Psoas muscle (tissue), 8 donors: ENCODE measurements around the gene APOBEC3A. TPM values are rescaled to one million over a fixed set of nuclear protein-coding genes. Genes with fewer than 3 reads are reported as not detected.

Source experiments
- ATAC-seq, 4 donors: fragments of 200-7000 bp; cut with Tn5 transposase; one replicate each; pipeline ENCODE4 v1.9.1; 2020; ENCODE audit warnings: moderate library complexity in 3 of 4, mild to moderate bottlenecking in 2 of 4
- DNase-seq, 2 donors: peaks; one replicate each; pipeline ENCODE4 v3.0.0-alpha.2; 2020
- H3K27ac ChIP-seq: fragments of 200-600 bp; one replicate; pipeline ENCODE4 v1.8.0; 2022
- H3K27me3 ChIP-seq, 3 donors: fragments of 200-600 bp in 1 of 3; one replicate each; pipeline versions ENCODE4 v1.6.1 to v1.8.0; 2013 to 2022; ENCODE audit warnings: low read length in 2 of 3, mild to moderate bottlenecking in 2 of 3, moderate library complexity in 1 of 3; ENCODE audit not compliant: insufficient read depth in 3 of 3
- H3K36me3 ChIP-seq, 2 donors: fragments of 200-600 bp in 1 of 2; one replicate each; pipeline versions ENCODE4 v1.6.1 to v1.8.0; 2013 to 2022; ENCODE audit warnings: low read depth in 1 of 2, mild to moderate bottlenecking in 1 of 2, moderate library complexity in 1 of 2; ENCODE audit not compliant: insufficient read depth in 1 of 2
- H3K4me1 ChIP-seq: fragments of 200-600 bp; one replicate; pipeline ENCODE4 v1.8.0; 2022
- H3K4me3 ChIP-seq: fragments of 200-600 bp; one replicate; pipeline ENCODE4 v1.8.0; 2022; ENCODE audit warnings: mild to moderate bottlenecking
- H3K9me3 ChIP-seq: fragments of 200-600 bp; one replicate; pipeline ENCODE4 v1.8.0; 2022
- CTCF ChIP-seq: fragments of 200-600 bp; IDR thresholded peaks from one replicate; pipeline ENCODE4 v1.8.0; 2022; ENCODE audit warnings: antibody characterized with exemption
- WGBS, 3 donors: extraction: QIAGEN DNeasy Blood & Tissue Kit; methylation state at CpG; one replicate each; pipeline versions ENCODE4 v1.1.6 to v1.1.7; 2013; 5-methylcytosine and 5-hydroxymethylcytosine counted together
- intact Hi-C, 2 donors: fragments of 100-400 bp; cut with DNase I; formaldehyde crosslinking; loops; one replicate each; pipeline versions ENCODE4 v1.11.0 to v1.14.2; 2022
- polyA plus RNA-seq, 3 donors: library from polyadenylated mRNA; stranded (reverse); fragments of 200-250 nt; gene quantifications; one replicate each; pipeline ENCODE4 v1.2.3, GENCODE V29; 2013
- total RNA-seq, 4 donors: library from RNA; stranded (reverse); fragmentation: NEBNext Ultra II Directional in 2 of 4; extraction: Animal tissue kit (Norgen Biotek cat#: 25700) in 2 of 4; gene quantifications; one replicate each; pipeline versions ENCODE4 v1.2.1 to v1.2.4, GENCODE V29; 2021 to 2023
- donor health status: healthy with polysubstance abuse.
- donor health status: DM: no; HTN: no; CAD: no; lungs with moderate emphysema.
- donor health status: Bipolar disorder and iron deficiency.
- donor health status: healthy.
- donor health status: DM: yes; HTN: yes; CAD: no.
- donor health status: DM: no; HTN: no; CAD: no.
- donor health status: DM: no; HTN: no; CAD: no.
- donor health status: DM: yes; HTN: yes; CAD: no.

Gene APOBEC3A
- total and polyA plus RNA-seq, 7 donors = 0.09 to 0.76 (median 0.22) TPM; not detected in 1

DNA sequence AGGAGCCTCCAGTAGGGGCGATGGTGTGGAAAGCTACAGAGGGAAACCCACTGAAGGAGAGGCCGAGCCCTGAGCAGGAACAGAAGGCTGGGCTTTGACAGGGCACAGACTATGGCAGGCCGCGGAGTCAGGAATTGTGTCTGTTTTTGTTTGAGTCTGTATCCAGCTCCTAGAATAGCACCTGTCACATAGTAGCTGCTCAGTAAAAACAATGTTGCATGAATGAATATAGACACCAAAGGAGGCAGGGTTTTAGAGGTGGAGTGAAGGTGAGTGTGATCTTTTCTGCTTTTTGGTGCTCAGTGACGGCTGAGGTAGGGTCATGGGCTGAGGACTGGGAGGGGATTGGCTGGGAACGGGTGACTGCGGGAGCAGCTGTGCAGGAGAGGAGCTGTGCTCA, 18.5 kb upstream of the APOBEC3A start:
- 61 to 77% (median 70%) methylated on average over 7 of the region's 7 CpGs for WGBS, 3 donors
- Histone ChIP-seq H3K4me3 (no peak overlapping the region), H3K4me1 (no peaks in the 10 kb centered on the region), H3K27ac (no peak overlapping the region), H3K27me3 (peaks cover 0 to 41% (median 15%) of the 10 kb centered on the region in 3 donors), H3K36me3 (no peaks in the 10 kb centered on the region), H3K9me3 (no peaks in the 10 kb centered on the region)
- no peak for TF ChIP-seq CTCF
- ATAC-seq (no peak), DNase-seq (no peak)
- intact Hi-C loops = no loop called here

DNA sequence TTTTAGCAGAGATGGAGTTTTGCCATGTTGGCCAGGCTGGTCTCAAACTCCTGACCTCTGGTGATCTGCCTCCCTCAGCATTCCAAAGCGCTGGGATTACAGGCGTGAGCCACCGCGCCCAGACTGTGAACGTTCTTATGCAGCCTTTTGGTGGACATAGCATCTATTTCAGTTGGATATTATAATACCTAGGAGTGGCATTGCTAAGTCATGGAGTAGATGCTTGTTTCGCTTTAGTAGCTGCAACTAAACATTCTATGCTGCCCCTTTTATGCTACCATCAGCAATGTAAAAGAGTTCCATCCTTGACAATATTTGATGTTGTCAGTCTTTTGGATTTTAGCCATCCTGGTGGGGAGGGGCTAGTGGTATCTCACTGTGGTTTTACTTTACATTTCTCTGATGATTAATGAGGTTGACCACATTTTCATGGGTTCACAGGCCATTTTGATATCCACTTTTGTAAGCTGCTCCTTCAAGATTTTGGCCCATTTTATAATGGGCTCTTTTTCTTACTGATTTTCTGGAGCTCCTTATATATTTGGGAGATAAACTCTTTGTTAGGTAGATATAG, 16.5 kb upstream of the APOBEC3A start:
- Histone ChIP-seq H3K9me3 (no peaks in the 10 kb centered on the region), H3K4me3 (no peak overlapping the region), H3K4me1 (no peaks in the 10 kb centered on the region), H3K27me3 (peaks cover 0 to 58% (median 18%) of the 10 kb centered on the region in 3 donors), H3K36me3 (no peaks in the 10 kb centered on the region), H3K27ac (no peak overlapping the region)
- WGBS, 3 donors = 77 to 82% (median 80%) methylated on average over 6 of the region's 6 CpGs
- no peak for DNase-seq
- intact Hi-C loops = no loop called here
- ATAC-seq = no peak
- no peak for TF ChIP-seq CTCF

GRCh38 chr22:38941488-38941987, 15.9 kb upstream of the APOBEC3A start:
- no peak for TF ChIP-seq CTCF
- Histone ChIP-seq H3K4me1 (no peaks in the 10 kb centered on the region), H3K36me3 (no peaks in the 10 kb centered on the region), H3K4me3 (no peak overlapping the region), H3K27ac (no peak overlapping the region), H3K27me3 (peaks cover 0 to 60% (median 16%) of the 10 kb centered on the region in 3 donors), H3K9me3 (no peaks in the 10 kb centered on the region)
- ATAC-seq (no peak), DNase-seq (no peak)
- WGBS, 3 donors = 66 to 74% (median 74%) methylated on average over 13 of the region's 13 CpGs
- intact Hi-C loops = no loop called here

GRCh38 chr22:38942702-38943101, 14.7 kb upstream of the APOBEC3A start:
- H3K27ac ChIP-seq = no peak overlapping the region
- H3K4me1 ChIP-seq = no peaks in the 10 kb centered on the region
- ATAC-seq = no peak
- no peaks in the 10 kb centered on the region for H3K36me3 ChIP-seq
- peaks cover 0 to 68% (median 12%) of the 10 kb centered on the region in 3 donors for H3K27me3 ChIP-seq
- no peak for TF ChIP-seq CTCF
- no peaks in the 10 kb centered on the region for H3K9me3 ChIP-seq
- intact Hi-C loops = no loop called here
- 65 to 72% (median 66%) methylated on average over 5 of the region's 5 CpGs for WGBS, 3 donors
- H3K4me3 ChIP-seq = no peak overlapping the region
- no peak for DNase-seq

- intact Hi-C loops = no loop called here
- H3K4me1 ChIP-seq = no peaks in the 10 kb centered on the region
- H3K4me3 ChIP-seq = no peak overlapping the region
- whole genome bisulfite sequencing, 3 donors = 23 to 31% (median 24%) methylated on average over 9 of the region's 9 CpGs
- peaks cover 0 to 73% (median 12%) of the 10 kb centered on the region in 3 donors for H3K27me3 ChIP-seq
- TF ChIP-seq CTCF = no peak
- H3K27ac ChIP-seq = no peak overlapping the region
- ATAC-seq (no peak), DNase-seq (no peak)
- no peaks in the 10 kb centered on the region for H3K36me3 ChIP-seq
- no peaks in the 10 kb centered on the region for H3K9me3 ChIP-seq
Observed at GRCh38 chr22:38943201-38943600, 14.2 kb upstream of the APOBEC3A start.
